ENCODE measurements around the gene STRA6. TPM values are rescaled to one million over a fixed set of nuclear protein-coding genes. Genes with fewer than 3 reads are reported as not detected.

Gene STRA6
- total RNA-seq, 1 experiment from 2014 or later = 0.54 TPM

- Histone ChIP-seq H3K4me1 (ENCODE audit: control insufficient read depth in 1 of 2, insufficient read depth in 2 of 2, low read length in 2 of 2) (peaks cover 2 to 4% of the 10 kb centered on the region in 2 experiments; a peak in 2 of 4 replicates), H3K4me2 (ENCODE audit: low read length) (no peak overlapping the region), H4K20me1 (ENCODE audit: insufficient read depth) (no peaks in the 10 kb centered on the region), H3K4me3 (replicated peaks in 1 of 2; ENCODE audit: low read depth in 1 of 2, low read length in 2 of 2) (no peak overlapping the region), H3K9me3 (ENCODE audit: control insufficient read depth in 1 of 2, insufficient read depth in 1 of 2, low read depth in 1 of 2, low read length in 2 of 2) (no peaks in the 10 kb centered on the region), H3K9me2 (ENCODE audit: insufficient read depth) (no peaks in the 10 kb centered on the region), H2AFZ (ENCODE audit: low read depth, low read length, poor library complexity, severe bottlenecking) (no peak overlapping the region), H3K36me3 (ENCODE audit: control insufficient read depth in 1 of 2, insufficient read depth in 2 of 2, low read length in 2 of 2) (no peaks in the 10 kb centered on the region), H3K79me2 (ENCODE audit: insufficient read depth, low read length) (no peaks in the 10 kb centered on the region), H3K9ac (ENCODE audit: low read length) (no peak overlapping the region), H3K27me3 (ENCODE audit: insufficient read depth, low read length) (no peaks in the 10 kb centered on the region), H3K27ac (ENCODE audit: low read depth, low read length) (no peak overlapping the region)
- intact Hi-C loops (cut with micrococcal nuclease) = no loop called here
- TF ChIP-seq POLR2A (IDR thresholded peaks at IDR 0.05; ENCODE audit: borderline replicate concordance, extremely low read depth, insufficient read depth, insufficient read length) = no peak
- TF ChIP-seq ZFX (IDR thresholded peaks at IDR 0.05) = no peak
- TF ChIP-seq RAD21 (IDR thresholded peaks at IDR 0.05; ENCODE audit: low read depth) = no peak
- no peak for TF ChIP-seq EGR1 (IDR thresholded peaks at IDR 0.05; ENCODE audit: low read depth)
- no peak for TF ChIP-seq ZNF274 (IDR thresholded peaks at IDR 0.05; ENCODE audit: low read depth, low read length)
- no peak for TF ChIP-seq FOSL1 (IDR thresholded peaks at IDR 0.05; ENCODE audit: low read depth)
- ATAC-seq = no peak
- POLR2A ChIA-PET = no interaction called here
- no TSS peak for BruUV-seq (replicated peaks)
- DNase-seq (ENCODE audit: low read depth, low spot score) = no peak
- RAD21 ChIA-PET (ENCODE audit: low non-redundant PET in 1 of 2, low total read pairs in 2 of 2, uncharacterized antibody in 2 of 2, unreplicated experiment in 2 of 2) = no interaction called here
- CTCF ChIA-PET = no interaction called here
These were observed 11.9 kb upstream of the STRA6 start for GRCh38 chr15:74214324-74215021.

- Histone ChIP-seq H3K79me2 (ENCODE audit: insufficient read depth, low read length) (no peaks in the 10 kb centered on the region), H3K9ac (ENCODE audit: low read length) (no peak overlapping the region), H3K27me3 (ENCODE audit: insufficient read depth, low read length) (no peaks in the 10 kb centered on the region), H3K4me3 (replicated peaks in 1 of 2; ENCODE audit: low read depth in 1 of 2, low read length in 2 of 2) (no peak overlapping the region), H3K4me1 (ENCODE audit: control insufficient read depth in 1 of 2, insufficient read depth in 2 of 2, low read length in 2 of 2) (peaks cover 3 to 10% of the 10 kb centered on the region in 2 experiments; a peak in 3 of 4 replicates), H3K36me3 (ENCODE audit: control insufficient read depth in 1 of 2, insufficient read depth in 2 of 2, low read length in 2 of 2) (no peaks in the 10 kb centered on the region), H3K4me2 (ENCODE audit: low read length) (no peak overlapping the region), H3K9me3 (ENCODE audit: control insufficient read depth in 1 of 2, insufficient read depth in 1 of 2, low read depth in 1 of 2, low read length in 2 of 2) (no peaks in the 10 kb centered on the region), H2AFZ (ENCODE audit: low read depth, low read length, poor library complexity, severe bottlenecking) (no peak overlapping the region), H3K9me2 (ENCODE audit: insufficient read depth) (no peaks in the 10 kb centered on the region), H4K20me1 (ENCODE audit: insufficient read depth) (no peaks in the 10 kb centered on the region), H3K27ac (ENCODE audit: low read depth, low read length) (no peak overlapping the region)
- intact Hi-C loops (cut with micrococcal nuclease) = no loop called here
- ChIA-PET RAD21 (ENCODE audit: low non-redundant PET in 1 of 2, low total read pairs in 2 of 2, uncharacterized antibody in 2 of 2, unreplicated experiment in 2 of 2) (no interaction called here), POLR2A (no interaction called here), CTCF (no interaction called here)
- BruUV-seq (replicated peaks) = no TSS peak
- DNase-seq (ENCODE audit: low read depth, low spot score) (no peak), ATAC-seq (no peak)
- TF ChIP-seq MAX (IDR thresholded peaks at IDR 0.05) (no peak), SRF (IDR thresholded peaks at IDR 0.05; ENCODE audit: low read depth) (no peak), ELF1 (IDR thresholded peaks at IDR 0.05; ENCODE audit: borderline replicate concordance, low read depth) (no peak), CEBPB (IDR thresholded peaks at IDR 0.05; ENCODE audit: low read depth) (no peak), EZH2phosphoT487 (IDR thresholded peaks at IDR 0.05; ENCODE audit: borderline replicate concordance) (no peak), CBX3 (IDR thresholded peaks at IDR 0.05; ENCODE audit: low read depth) (no peak), RAD21 (IDR thresholded peaks at IDR 0.05; ENCODE audit: low read depth) (no peak), POLR2A (IDR thresholded peaks at IDR 0.05; ENCODE audit: borderline replicate concordance, extremely low read depth, insufficient read depth, insufficient read length) (no peak), EZH2 (IDR thresholded peaks at IDR 0.05) (no peak), CTCF (IDR thresholded peaks at IDR 0.05 in 2 of 3, conservative IDR thresholded peaks at IDR 0.05 in 1 of 3; ENCODE audit: borderline replicate concordance in 1 of 3, insufficient read depth in 1 of 3, low read depth in 2 of 3, low read length in 2 of 3) (no peak), FOSL1 (IDR thresholded peaks at IDR 0.05; ENCODE audit: low read depth) (no peak), POLR2AphosphoS5 (IDR thresholded peaks at IDR 0.05; ENCODE audit: low read depth, low read length) (no peak), EGR1 (IDR thresholded peaks at IDR 0.05; ENCODE audit: low read depth) (no peak)
These were observed 11.3 kb upstream of the STRA6 start for GRCh38 chr15:74213858-74214284.

Measured in HCT116 (cell line).